ENCODE measurements around the gene SHISAL1. TPM values are rescaled to one million over a fixed set of nuclear protein-coding genes. Genes with fewer than 3 reads are reported as not detected.
"Not testable (repeated sequence)": the region's sequence is repeated elsewhere in the genome, so short reads cannot be mapped to it uniquely, and the experiment has no call there.

Gene SHISAL1
- total RNA-seq, 4 donors from 2014 or later: 0.47 to 1.9 (median 0.75) TPM

DNA sequence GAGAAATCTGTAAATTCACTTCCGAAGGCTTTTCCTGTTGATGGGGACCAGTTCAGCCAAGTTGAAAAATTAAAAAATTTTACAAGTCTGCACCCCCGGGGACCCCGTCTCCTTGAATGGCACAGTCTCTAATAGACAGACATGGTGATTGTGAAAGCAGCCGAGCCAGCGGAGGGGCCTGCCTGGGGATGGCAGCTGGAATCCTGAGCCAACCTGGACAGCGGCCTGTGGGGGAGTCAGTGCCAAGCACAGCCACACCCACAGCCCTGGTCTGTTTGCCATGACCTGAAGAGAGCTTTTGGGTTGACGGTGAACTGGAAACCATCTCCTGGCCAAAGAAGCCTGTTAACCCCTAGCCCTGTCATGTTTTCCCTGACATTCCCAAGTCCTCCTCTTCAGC, 67.3 kb downstream of the SHISAL1 start:
- no peak for ATAC-seq (ENCODE audit: low FRiP score)
- TF ChIP-seq, protein P1, sequence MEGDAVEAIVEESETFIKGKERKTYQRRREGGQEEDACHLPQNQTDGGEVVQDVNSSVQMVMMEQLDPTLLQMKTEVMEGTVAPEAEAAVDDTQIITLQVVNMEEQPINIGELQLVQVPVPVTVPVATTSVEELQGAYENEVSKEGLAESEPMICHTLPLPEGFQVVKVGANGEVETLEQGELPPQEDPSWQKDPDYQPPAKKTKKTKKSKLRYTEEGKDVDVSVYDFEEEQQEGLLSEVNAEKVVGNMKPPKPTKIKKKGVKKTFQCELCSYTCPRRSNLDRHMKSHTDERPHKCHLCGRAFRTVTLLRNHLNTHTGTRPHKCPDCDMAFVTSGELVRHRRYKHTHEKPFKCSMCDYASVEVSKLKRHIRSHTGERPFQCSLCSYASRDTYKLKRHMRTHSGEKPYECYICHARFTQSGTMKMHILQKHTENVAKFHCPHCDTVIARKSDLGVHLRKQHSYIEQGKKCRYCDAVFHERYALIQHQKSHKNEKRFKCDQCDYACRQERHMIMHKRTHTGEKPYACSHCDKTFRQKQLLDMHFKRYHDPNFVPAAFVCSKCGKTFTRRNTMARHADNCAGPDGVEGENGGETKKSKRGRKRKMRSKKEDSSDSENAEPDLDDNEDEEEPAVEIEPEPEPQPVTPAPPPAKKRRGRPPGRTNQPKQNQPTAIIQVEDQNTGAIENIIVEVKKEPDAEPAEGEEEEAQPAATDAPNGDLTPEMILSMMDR (IDR thresholded peaks at IDR 0.05): no peak
- no peak for DNase-seq (ENCODE audit: low spot score)

DNA sequence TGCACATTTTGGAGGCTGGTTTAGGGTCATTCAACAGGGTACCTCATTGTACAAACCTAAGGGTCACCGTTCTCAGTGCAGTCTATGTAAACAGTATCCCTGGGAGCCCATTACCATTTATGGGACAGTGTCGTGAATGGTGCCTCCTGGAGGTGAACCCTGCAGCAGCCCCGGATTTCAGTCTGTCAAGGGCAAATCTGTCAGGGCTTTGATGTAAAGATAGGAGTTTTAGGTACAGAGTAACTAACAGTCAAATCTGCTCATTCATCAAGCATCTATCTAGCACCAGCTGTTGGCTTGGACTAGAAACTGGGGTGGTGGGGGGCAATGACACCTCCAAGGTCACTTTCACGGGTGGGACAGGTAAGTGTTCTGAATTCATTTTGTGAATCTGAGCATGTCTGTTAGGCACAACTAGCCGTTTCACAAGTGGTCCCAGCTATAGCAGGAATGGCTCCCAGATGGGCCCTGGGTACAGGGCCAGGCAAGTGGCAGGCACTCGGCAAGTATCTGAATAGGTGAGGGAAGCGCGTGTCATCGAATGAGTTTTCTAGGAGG, 68.4 kb downstream of the SHISAL1 start:
- DNase-seq (ENCODE audit: low spot score): no peak
- ATAC-seq (ENCODE audit: low FRiP score): no peak

DNA sequence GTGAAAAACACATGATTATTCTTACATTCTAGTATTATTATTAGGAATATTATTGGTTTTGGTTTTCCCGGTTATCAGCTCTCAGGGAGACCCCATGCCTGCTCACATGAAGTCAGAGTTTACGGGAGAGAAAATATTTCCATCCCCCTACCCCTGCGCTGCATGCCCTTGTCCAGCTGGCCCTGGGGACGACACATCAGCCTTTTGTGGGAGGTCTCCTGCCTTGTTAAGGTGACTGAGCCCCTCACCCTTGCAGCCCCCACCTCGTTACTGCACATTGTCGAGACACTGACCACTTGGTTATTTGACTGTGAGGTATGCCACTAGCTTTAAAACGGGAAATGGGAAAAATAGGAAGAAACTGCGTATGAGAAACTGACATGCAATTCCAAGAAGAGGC, 69.0 kb downstream of the SHISAL1 start:
- TF ChIP-seq, protein P1 (IDR thresholded peaks at IDR 0.05): no peak
- ATAC-seq (ENCODE audit: low FRiP score): no peak
- no peak for DNase-seq (ENCODE audit: low spot score)

More for the DNA sequence above, 68.4 kb downstream of the SHISAL1 start:
- TF ChIP-seq, protein P1 (IDR thresholded peaks at IDR 0.05): no peak

DNA sequence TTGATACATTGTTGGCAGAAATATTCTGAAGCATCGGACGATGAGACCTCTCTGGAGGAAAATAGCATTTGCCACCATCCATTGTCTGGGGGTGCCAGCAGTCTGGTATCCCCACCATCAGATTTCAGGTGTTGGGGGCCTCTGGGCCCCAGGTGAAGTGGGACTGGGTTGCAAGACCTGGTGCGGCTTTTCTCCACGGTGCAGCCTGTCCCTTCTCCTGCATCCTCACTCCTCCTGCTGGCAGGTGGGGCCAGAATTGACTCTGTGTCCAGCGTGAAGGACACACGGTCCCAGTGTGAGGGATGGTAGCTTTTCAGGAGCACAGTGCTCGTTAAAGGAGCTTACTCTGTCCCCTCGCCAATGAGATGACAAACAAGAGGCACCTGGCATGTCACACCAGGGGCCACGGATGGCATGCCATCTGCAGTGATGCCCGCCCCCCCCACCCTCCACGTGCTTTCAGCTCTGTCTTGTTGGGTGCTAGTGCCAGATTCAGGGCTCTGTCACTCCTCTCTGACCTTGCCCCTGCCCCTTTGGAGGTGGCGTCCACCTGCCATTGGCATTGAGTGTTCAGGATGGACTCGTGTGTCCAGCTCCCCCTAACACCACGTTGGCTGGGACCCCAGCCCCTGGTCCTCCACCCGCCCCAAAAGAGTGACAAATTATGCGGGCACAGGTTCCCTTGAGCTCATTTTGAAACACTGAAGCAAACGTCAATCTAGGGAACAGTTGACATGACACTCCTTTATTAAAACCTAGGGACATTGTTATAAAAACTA, 69.6 kb downstream of the SHISAL1 start:
- no peak for ATAC-seq (ENCODE audit: low FRiP score)
- TF ChIP-seq, protein P1 (IDR thresholded peaks at IDR 0.05): no peak

DNA sequence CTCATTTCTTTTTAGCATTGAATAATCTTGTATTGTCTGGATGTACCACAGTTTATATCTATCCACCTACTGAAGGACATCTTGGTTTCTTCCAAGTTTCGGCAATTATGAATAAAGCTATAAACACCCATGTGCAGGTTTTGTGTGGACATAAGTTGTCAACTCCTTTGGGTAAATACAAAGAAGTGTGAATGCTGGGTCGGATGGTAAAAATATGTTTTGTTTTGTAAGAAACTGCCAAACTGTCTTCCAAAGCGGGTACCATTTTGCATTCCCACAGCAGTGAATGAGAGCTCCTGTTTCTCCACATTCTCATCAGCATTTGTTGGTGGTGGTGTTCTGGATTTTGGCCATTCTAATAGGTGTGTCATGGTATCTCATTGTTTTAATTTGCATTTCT, 71.6 kb downstream of the SHISAL1 start:
- DNase-seq (ENCODE audit: low spot score); ATAC-seq (ENCODE audit: low FRiP score): not testable (repeated sequence)

More for the DNA sequence above, 69.6 kb downstream of the SHISAL1 start:
- DNase-seq (ENCODE audit: low spot score): no peak

DNA sequence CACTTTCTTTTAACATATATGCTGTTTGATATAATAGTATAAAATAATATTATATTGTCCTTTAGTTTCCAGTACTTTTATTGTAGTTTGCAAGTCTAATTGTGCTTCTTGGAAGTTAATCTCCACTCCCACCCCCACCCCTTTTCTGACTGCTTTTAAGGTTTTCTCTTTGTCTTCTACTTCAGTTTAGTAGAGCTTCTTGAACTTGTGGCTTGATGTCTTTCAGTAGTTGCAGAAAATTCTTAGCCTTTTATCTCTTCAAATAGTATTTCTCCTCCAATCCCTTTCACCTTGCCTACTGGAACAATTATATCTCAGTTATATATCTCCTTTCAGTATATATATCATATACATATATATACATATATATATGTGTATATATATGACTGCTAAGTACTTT, 75.5 kb downstream of the SHISAL1 start:
- no peak for DNase-seq (ENCODE audit: low spot score)
- no peak for ATAC-seq (ENCODE audit: low FRiP score)
- TF ChIP-seq, protein P1 (IDR thresholded peaks at IDR 0.05): no peak

DNA sequence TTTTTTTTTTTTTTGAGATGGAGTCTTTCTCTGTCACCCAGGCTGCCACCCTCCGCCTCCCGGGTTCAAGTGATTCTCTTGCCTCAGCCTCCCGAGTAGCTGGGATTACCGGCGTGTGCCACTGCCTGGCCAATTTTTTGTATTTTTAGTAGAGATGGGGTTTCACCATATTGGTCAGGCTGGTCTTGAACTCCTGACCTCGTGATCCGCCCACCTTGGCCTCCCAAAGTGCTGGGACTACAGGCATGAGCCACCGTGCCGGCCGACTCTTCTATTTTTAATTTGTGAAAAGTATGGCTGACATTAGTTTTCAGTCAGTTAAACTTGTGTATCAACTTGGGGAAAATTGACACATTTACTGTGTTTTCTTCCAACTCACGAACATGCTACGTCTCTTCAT, 78.4 kb downstream of the SHISAL1 start:
- DNase-seq (ENCODE audit: low spot score); ATAC-seq (ENCODE audit: low FRiP score): not testable (repeated sequence)

DNA sequence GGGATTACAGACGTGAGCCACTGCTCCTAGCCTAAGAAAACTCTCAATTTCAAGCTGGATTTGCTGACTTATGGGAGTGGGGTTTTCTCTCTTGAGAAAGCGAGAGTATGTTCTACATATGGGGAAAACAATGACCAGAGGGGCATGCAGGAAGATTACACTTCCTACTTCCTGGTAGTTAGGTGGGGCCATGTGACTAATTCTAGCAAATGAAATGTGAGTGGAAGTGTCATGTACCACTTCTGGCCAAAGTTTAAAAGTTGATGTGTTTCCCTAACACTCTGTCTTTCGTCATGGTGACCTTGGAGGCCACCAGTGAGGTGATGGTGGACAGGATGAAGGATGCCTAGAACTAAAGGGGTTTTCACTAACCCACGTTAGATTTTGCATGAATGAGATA, 81.5 kb downstream of the SHISAL1 start:
- TF ChIP-seq, protein P1 (IDR thresholded peaks at IDR 0.05): no peak
- DNase-seq (ENCODE audit: low spot score) (no peak), ATAC-seq (ENCODE audit: low FRiP score) (no peak)
